ENCODE data around the gene ZNF618.

ZNF618 gene

DNA sequence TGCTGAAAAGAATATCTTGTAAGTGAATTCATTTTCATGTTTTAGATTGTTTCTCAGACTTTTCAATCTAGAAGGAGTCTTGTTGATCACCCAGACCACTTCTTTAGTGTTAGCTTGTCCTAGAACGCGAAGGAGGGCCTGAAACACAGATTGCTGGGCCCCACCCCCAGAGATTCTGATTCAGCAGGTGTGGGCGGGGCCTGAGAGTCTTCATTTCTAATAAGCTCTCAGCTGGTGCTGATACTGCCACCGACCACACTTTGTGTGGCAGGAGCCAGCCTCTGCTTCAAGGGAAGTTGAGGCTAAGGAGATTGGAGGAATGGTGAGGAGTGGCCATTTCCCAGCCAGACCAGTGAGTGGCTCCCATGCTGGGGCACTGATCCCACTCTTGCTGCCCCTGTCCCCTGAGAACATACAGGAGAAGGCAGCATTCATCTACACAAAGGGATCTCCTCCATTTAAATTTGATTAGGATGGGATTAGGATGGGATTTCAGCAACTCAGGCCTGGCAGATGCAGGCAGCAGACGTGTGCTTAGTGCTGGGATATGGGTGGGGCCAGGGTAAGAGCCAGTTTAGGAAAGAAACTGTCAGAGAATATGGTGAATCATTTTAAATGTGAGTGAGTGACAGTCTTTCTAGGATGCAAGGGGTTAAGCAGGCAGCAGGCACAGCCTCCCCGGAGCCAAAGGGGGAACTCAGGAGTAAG lies 35.9 kb downstream of the ZNF618 start:
- Histone ChIP-seq H3K27ac (ENCODE audit: low read depth, low read length) (no peak overlapping the region), H3K9me3 (ENCODE audit: control insufficient read depth, insufficient read depth, low read length) (no peaks in the 10 kb centered on the region), H3K4me1 (ENCODE audit: control insufficient read depth, insufficient read depth, low read length) (peaks cover 16% of the 10 kb centered on the region), H3K27me3 (ENCODE audit: control insufficient read depth, insufficient read depth, low read length) (no peaks in the 10 kb centered on the region), H3K4me3 (ENCODE audit: low read depth, low read length) (no peak overlapping the region), H3K9ac (ENCODE audit: low read depth, low read length) (no peak overlapping the region), H3K36me3 (ENCODE audit: control insufficient read depth, insufficient read depth, low read length) (0 out of 2 replicates have a peak, but pooled peaks cover 5% of the 10 kb centered on the region)

DNA sequence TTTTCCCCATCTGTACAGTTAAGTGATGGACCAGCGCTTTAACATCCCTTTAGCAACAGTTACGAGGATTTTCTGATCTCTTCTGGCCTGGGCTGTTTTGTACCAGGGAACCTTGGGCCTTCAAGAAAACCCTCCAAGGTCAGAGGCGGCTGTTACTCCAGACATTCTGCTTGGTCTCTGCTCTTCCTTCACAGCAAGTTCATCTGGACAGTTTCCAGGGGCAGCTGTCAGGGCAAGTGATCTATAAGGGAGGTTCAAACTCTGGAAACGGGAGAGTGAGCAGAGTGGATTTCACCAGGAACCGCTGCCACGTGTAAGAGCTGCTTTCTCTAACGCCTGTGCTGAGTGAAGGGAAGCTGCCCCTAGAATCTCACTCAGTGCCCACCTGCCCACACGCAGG lies 36.7 kb downstream of the ZNF618 start:
- H3K9ac ChIP-seq (ENCODE audit: low read depth, low read length): no peak overlapping the region
- H3K4me1 ChIP-seq (ENCODE audit: control insufficient read depth, insufficient read depth, low read length): peaks cover 8% of the 10 kb centered on the region
- H3K27me3 ChIP-seq (ENCODE audit: control insufficient read depth, insufficient read depth, low read length): no peaks in the 10 kb centered on the region
- H3K27ac ChIP-seq (ENCODE audit: low read depth, low read length): no peak overlapping the region
- no peaks in the 10 kb centered on the region for H3K9me3 ChIP-seq (ENCODE audit: control insufficient read depth, insufficient read depth, low read length)
- no peak overlapping the region for H3K4me3 ChIP-seq (ENCODE audit: low read depth, low read length)
- 0 out of 2 replicates have a peak, but pooled peaks cover 5% of the 10 kb centered on the region for H3K36me3 ChIP-seq (ENCODE audit: control insufficient read depth, insufficient read depth, low read length)

DNA sequence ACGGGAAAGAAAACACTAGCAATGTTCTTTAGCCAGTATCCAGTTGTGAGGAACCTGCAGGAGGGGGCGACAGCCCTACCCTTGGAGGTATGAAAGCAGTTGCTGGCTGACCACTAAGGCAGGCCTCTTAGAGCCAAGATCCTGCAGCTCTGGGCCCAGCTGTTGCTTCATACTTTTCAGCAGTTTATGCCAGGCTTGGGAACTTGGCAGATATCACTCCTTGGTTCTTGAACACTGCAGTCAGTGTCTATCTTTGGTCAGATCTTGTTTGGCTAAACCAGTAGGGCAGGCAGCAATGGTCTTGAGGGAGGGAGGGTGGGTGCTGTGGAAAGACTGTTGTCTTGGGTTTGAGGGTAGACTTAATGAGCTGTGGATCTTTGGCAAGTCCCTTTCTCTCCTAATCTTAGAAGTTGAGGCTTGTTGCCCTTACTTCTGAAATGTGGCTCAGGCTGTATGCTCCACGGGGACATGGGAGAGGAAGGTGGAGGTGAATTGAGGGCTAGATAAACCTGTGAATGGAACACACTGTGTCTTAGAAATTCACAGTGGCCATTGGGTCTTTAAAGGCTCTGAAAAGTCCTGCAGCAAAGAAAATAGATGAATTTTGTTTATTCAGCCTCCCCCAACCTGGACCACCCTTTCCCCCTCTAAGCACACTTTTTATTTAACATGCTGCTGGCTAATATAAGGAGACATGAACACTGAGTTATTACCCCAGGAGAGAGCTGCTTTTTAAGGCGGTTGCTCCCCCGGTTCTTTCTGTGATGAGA lies 37.5 kb downstream of the ZNF618 start:
- Histone ChIP-seq H3K4me3 (ENCODE audit: low read depth, low read length) (no peak overlapping the region), H3K27ac (ENCODE audit: low read depth, low read length) (no peak overlapping the region), H3K9me3 (ENCODE audit: control insufficient read depth, insufficient read depth, low read length) (no peaks in the 10 kb centered on the region), H3K9ac (ENCODE audit: low read depth, low read length) (no peak overlapping the region), H3K27me3 (ENCODE audit: control insufficient read depth, insufficient read depth, low read length) (no peaks in the 10 kb centered on the region), H3K4me1 (ENCODE audit: control insufficient read depth, insufficient read depth, low read length) (peaks cover 8% of the 10 kb centered on the region), H3K36me3 (ENCODE audit: control insufficient read depth, insufficient read depth, low read length) (0 out of 2 replicates have a peak, but pooled peaks cover 5% of the 10 kb centered on the region)

DNA sequence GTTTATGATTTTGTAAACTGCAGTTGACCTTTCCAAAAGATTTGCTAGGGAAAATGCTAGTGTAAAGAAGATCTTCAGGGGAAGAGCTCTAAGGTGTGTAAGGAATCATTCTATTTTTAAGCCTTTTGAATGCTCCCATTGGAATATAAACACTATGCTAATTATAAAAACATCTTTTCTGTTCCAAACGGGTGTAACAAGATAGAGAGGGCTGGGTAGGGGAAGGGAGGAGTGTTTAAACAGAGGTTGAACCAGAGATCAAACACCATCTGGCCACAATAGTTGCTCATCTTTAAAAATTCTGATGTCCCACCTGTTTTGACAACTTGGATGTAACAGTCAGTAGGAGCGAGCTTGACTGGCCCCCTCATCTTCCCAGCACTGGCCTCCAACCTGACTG lies 38.4 kb downstream of the ZNF618 start:
- H3K27ac ChIP-seq (ENCODE audit: low read depth, low read length): no peak overlapping the region
- H3K9me3 ChIP-seq (ENCODE audit: control insufficient read depth, insufficient read depth, low read length): no peaks in the 10 kb centered on the region
- no peak overlapping the region for H3K9ac ChIP-seq (ENCODE audit: low read depth, low read length)
- peaks cover 8% of the 10 kb centered on the region for H3K4me1 ChIP-seq (ENCODE audit: control insufficient read depth, insufficient read depth, low read length)
- 0 out of 2 replicates have a peak, but pooled peaks cover 5% of the 10 kb centered on the region for H3K36me3 ChIP-seq (ENCODE audit: control insufficient read depth, insufficient read depth, low read length)
- H3K27me3 ChIP-seq (ENCODE audit: control insufficient read depth, insufficient read depth, low read length): no peaks in the 10 kb centered on the region
- H3K4me3 ChIP-seq (ENCODE audit: low read depth, low read length): no peak overlapping the region

DNA sequence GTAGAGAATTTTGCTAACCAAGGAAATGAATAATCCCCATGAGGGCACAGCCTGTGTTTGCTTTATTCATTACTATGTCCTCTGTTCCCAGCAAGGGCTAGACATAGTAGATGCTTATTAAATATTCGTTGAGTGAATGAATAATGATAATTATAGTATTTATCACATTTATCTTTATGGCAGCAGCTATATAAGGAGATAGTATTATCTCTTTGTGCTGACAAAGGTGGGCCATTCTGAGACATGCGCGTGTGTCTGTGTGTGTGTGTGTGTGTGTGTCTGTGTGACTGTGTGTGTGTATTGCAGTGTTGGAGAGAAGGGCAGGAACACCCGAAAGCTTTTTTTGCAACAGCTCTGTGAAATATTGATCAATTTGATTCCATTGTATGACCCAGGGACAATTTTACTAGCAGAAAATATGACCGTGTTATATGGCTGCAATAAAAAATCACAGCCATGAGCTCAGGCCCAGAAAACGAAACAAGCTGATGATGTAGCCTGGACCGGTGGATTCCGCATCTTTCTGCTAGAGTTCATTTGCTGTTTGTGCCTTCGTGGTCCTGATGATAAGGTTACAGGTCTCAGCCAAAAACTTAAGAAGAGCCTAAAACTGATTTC lies 39.8 kb downstream of the ZNF618 start:
- 0 out of 2 replicates have a peak, but pooled peaks cover 5% of the 10 kb centered on the region for H3K36me3 ChIP-seq (ENCODE audit: control insufficient read depth, insufficient read depth, low read length)
- no peaks in the 10 kb centered on the region for H3K9me3 ChIP-seq (ENCODE audit: control insufficient read depth, insufficient read depth, low read length)
- no peak overlapping the region for H3K4me3 ChIP-seq (ENCODE audit: low read depth, low read length)
- no peak overlapping the region for H3K27ac ChIP-seq (ENCODE audit: low read depth, low read length)
- H3K4me1 ChIP-seq (ENCODE audit: control insufficient read depth, insufficient read depth, low read length): peaks cover 8% of the 10 kb centered on the region
- no peaks in the 10 kb centered on the region for H3K27me3 ChIP-seq (ENCODE audit: control insufficient read depth, insufficient read depth, low read length)
- H3K9ac ChIP-seq (ENCODE audit: low read depth, low read length): no peak overlapping the region

DNA sequence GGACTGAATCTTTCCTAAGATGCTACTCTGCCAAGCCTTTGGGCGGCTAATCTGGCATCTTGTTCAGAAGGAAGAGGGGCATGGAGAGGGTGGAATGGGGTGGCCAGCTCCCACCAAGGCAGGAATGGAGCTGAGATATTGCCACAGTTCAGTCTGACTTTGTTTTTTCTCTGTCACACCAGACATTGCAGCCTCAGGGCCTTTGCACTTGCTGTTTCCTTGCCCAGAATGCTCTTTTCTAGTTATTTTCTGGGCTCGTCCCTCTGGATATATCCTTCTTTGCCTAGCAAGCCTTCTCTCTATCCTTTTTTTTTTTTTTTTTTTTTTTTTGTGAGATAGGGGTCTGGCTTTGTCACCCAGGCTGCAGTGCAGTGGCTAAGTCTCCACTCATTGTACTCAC lies 40.8 kb downstream of the ZNF618 start:
- Histone ChIP-seq H3K9ac (ENCODE audit: low read depth, low read length) (no peak overlapping the region), H3K4me1 (ENCODE audit: control insufficient read depth, insufficient read depth, low read length) (peaks cover 3% of the 10 kb centered on the region)

DNA sequence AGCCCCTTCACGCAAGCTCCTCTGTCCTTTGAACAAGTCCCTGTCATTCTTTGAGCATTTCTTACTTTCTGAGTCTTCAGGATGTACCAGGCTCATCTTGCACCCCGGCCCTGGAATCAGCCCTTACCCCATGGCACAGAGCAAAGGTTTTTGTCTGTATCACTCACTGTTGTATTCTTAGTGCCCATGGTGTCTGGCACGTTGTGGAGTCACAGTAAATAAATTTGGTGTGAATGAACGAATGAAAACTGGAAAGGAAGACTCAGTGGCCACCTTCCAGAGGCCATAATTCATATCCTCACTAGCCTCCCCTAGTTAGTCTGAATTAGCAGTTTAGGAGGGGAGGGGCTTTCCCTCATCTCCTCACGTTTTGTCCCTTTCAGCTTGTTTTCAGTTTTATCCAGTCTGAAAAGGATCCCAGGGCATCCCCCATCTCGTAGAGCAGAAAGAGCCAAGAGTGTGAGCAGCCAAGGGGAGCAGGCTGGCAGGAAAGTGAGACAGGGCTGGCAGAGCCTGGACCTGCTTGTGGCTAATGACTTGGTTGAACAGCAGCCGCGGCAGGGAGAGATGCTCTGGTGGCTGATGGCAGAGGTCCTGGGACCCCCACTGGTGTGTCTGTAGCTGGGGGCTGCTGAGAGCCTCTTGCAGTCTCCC lies 42.7 kb downstream of the ZNF618 start:
- 0 out of 2 replicates have a peak, but pooled peaks cover 5% of the 10 kb centered on the region for H3K9me3 ChIP-seq (ENCODE audit: control insufficient read depth, insufficient read depth, low read length)
- H3K4me1 ChIP-seq (ENCODE audit: control insufficient read depth, insufficient read depth, low read length): no peaks in the 10 kb centered on the region
- no peak overlapping the region for H3K27ac ChIP-seq (ENCODE audit: low read depth, low read length)
- no peak overlapping the region for H3K9ac ChIP-seq (ENCODE audit: low read depth, low read length)
- H3K27me3 ChIP-seq (ENCODE audit: control insufficient read depth, insufficient read depth, low read length): no peaks in the 10 kb centered on the region
- no peak overlapping the region for H3K4me3 ChIP-seq (ENCODE audit: low read depth, low read length)
- H3K36me3 ChIP-seq (ENCODE audit: control insufficient read depth, insufficient read depth, low read length): 0 out of 2 replicates have a peak, but pooled peaks cover 5% of the 10 kb centered on the region

More for the DNA sequence above, 40.8 kb downstream of the ZNF618 start:
- Histone ChIP-seq H3K36me3 (ENCODE audit: control insufficient read depth, insufficient read depth, low read length) (0 out of 2 replicates have a peak, but pooled peaks cover 5% of the 10 kb centered on the region), H3K27me3 (ENCODE audit: control insufficient read depth, insufficient read depth, low read length) (no peaks in the 10 kb centered on the region), H3K9me3 (ENCODE audit: control insufficient read depth, insufficient read depth, low read length) (no peaks in the 10 kb centered on the region), H3K27ac (ENCODE audit: low read depth, low read length) (no peak overlapping the region), H3K4me3 (ENCODE audit: low read depth, low read length) (no peak overlapping the region)

DNA sequence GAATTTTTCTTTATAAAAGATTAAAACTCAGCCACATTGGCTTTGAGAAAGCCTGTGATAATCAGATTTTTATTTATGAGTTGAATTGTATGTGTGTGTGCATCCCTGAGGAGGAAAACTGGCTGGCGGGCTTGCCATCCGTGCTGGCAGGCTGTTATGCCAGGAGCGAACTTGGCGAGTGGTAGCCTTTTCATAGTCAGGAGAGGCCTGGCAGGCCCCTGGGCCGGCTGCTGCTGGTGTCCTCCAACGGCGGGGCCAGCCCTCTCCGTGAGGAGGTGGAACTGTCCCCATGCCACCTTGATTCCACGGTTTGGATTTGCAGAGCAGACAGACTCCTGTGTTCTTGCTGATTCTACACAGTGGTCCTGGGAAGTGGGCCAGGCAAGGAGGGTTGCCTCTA lies 43.3 kb downstream of the ZNF618 start:
- no peak overlapping the region for H3K4me3 ChIP-seq (ENCODE audit: low read depth, low read length)
- no peak overlapping the region for H3K9ac ChIP-seq (ENCODE audit: low read depth, low read length)
- H3K4me1 ChIP-seq (ENCODE audit: control insufficient read depth, insufficient read depth, low read length): no peaks in the 10 kb centered on the region
- 0 out of 2 replicates have a peak, but pooled peaks cover 5% of the 10 kb centered on the region for H3K9me3 ChIP-seq (ENCODE audit: control insufficient read depth, insufficient read depth, low read length)
- H3K27me3 ChIP-seq (ENCODE audit: control insufficient read depth, insufficient read depth, low read length): no peaks in the 10 kb centered on the region
- H3K27ac ChIP-seq (ENCODE audit: low read depth, low read length): no peak overlapping the region
- 0 out of 2 replicates have a peak, but pooled peaks cover 5% of the 10 kb centered on the region for H3K36me3 ChIP-seq (ENCODE audit: control insufficient read depth, insufficient read depth, low read length)

DNA sequence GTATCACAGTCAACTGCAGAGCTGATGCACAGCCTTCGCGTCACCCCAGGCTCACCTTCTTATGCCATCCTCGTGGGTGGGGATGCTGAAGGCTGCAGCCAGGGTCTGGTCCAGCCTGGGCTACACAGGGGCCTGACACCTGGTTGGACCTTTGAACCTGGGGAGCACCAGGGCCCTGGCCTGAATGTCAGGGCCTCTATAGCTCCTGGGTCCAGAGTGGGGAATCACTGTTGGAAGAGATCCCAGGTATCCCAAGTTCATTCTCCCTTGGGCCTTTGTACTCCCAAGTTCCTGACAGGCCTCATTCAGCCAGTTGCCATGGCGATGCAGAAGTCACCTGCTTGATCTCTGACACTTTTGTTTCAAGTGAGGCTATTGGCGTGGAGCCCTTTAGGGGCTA lies 43.8 kb downstream of the ZNF618 start:
- Histone ChIP-seq H3K9ac (ENCODE audit: low read depth, low read length) (no peak overlapping the region), H3K36me3 (ENCODE audit: control insufficient read depth, insufficient read depth, low read length) (0 out of 2 replicates have a peak, but pooled peaks cover 5% of the 10 kb centered on the region), H3K4me3 (ENCODE audit: low read depth, low read length) (no peak overlapping the region), H3K9me3 (ENCODE audit: control insufficient read depth, insufficient read depth, low read length) (0 out of 2 replicates have a peak, but pooled peaks cover 5% of the 10 kb centered on the region), H3K27me3 (ENCODE audit: control insufficient read depth, insufficient read depth, low read length) (no peaks in the 10 kb centered on the region), H3K4me1 (ENCODE audit: control insufficient read depth, insufficient read depth, low read length) (no peaks in the 10 kb centered on the region), H3K27ac (ENCODE audit: low read depth, low read length) (no peak overlapping the region)

DNA sequence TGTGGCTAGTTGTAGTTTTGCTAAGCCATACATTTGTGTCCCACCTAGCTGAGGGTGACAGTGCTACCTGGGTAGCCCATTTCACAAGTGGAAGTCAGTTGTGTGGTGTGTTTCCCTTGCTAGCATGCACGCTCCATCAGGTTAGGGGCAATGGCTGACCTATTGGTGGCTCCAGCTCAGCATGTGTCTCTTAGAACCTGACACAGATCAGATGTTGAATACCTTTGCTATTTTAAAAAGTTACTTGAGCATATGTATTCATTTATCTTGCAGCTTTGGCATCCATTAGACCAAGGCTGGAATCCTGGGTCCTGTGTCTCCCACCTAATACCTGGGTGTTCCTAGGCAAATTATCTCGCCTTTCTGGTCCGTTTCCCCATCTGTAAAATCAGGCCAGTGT lies 44.8 kb downstream of the ZNF618 start:
- Histone ChIP-seq H3K9ac (ENCODE audit: low read depth, low read length) (no peak overlapping the region), H3K27ac (ENCODE audit: low read depth, low read length) (no peak overlapping the region), H3K4me1 (ENCODE audit: control insufficient read depth, insufficient read depth, low read length) (no peaks in the 10 kb centered on the region), H3K27me3 (ENCODE audit: control insufficient read depth, insufficient read depth, low read length) (no peaks in the 10 kb centered on the region), H3K9me3 (ENCODE audit: control insufficient read depth, insufficient read depth, low read length) (0 out of 2 replicates have a peak, but pooled peaks cover 5% of the 10 kb centered on the region), H3K4me3 (ENCODE audit: low read depth, low read length) (no peak overlapping the region), H3K36me3 (ENCODE audit: control insufficient read depth, insufficient read depth, low read length) (0 out of 2 replicates have a peak, but pooled peaks cover 5% of the 10 kb centered on the region)
